ENCODE measurements around the gene SMKR1.

Gene SMKR1

GRCh38 chr7:129536323-129536722 lies 34.0 kb downstream of the SMKR1 start:
- no peak overlapping the region for H3K4me3 ChIP-seq
- DNase-seq (ENCODE audit: low spot score), result no peak
- no peak overlapping the region for H3K27ac ChIP-seq
- TF ChIP-seq CTCF (IDR thresholded peaks at IDR 0.05), result no peak

GRCh38 chr7:129538790-129539189 lies 36.5 kb downstream of the SMKR1 start:
- no peak for TF ChIP-seq CTCF (IDR thresholded peaks at IDR 0.05)

GRCh38 chr7:129540340-129540739 lies 38.0 kb downstream of the SMKR1 start:
- Histone ChIP-seq H3K4me3 (no peak overlapping the region), H3K27ac (no peak overlapping the region)
- no peak for TF ChIP-seq CTCF (IDR thresholded peaks at IDR 0.05)
- no peak for DNase-seq (ENCODE audit: low spot score)

More at GRCh38 chr7:129538790-129539189, 36.5 kb downstream of the SMKR1 start:
- no peak overlapping the region for H3K27ac ChIP-seq
- DNase-seq (ENCODE audit: low spot score), result no peak
- no peak overlapping the region for H3K4me3 ChIP-seq

- H3K4me3 ChIP-seq, result no peak overlapping the region
- no peak for TF ChIP-seq CTCF (IDR thresholded peaks at IDR 0.05)
- DNase-seq (ENCODE audit: low spot score), result no peak
- H3K27ac ChIP-seq, result no peak overlapping the region
Measured at GRCh38 chr7:129544700-129545099, 42.4 kb downstream of the SMKR1 start.

GRCh38 chr7:129550693-129551360 lies 48.5 kb downstream of the SMKR1 start:
- DNase-seq (ENCODE audit: low spot score), result no peak
- Histone ChIP-seq H3K27ac (no peak overlapping the region), H3K4me3 (no peak overlapping the region)
- TF ChIP-seq CTCF (IDR thresholded peaks at IDR 0.05), result no peak

DNA sequence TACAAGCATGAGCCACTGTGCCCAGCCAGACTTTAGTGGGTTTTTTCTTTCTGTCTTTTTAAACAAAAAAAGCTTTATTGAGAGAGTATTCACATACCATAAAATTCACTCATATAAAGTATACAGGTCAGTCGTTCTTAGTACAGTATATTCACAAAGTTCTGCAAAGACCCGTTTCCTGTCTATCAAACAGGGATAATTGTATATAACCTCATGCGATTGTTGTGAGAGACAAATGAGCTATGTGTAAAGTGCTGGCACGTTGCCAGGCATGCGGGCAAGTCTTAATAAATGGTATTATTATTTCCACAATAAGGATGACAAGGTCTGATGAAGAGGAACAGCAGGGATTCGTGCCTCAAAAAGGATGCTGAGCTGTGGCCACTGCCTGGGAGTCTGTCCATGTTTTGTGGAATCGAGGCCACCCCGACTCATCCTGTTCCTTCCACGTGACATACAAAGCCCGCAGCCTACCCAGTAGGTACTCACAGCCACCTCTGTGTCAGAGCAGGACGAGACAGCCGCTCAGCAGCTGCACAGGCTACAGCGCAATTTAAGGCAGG lies 51.6 kb downstream of the SMKR1 start:
- TF ChIP-seq CTCF (IDR thresholded peaks at IDR 0.05), result no peak
- Histone ChIP-seq H3K27ac (no peak overlapping the region), H3K4me3 (no peak overlapping the region)
- DNase-seq (ENCODE audit: low spot score), result no peak

GRCh38 chr7:129556607-129557133 lies 54.3 kb downstream of the SMKR1 start:
- TF ChIP-seq CTCF (IDR thresholded peaks at IDR 0.05), result no peak
- no peak overlapping the region for H3K4me3 ChIP-seq

More at GRCh38 chr7:129556607-129557133, 54.3 kb downstream of the SMKR1 start:
- no peak overlapping the region for H3K27ac ChIP-seq
- DNase-seq (ENCODE audit: low spot score), result no peak

All from coronary artery (tissue), 2 donors.